Ramos (cell line): ENCODE measurements around the gene CBX4.

Experiments
- in situ Hi-C: fragments of 300-500 bp; cut with MboI; formaldehyde crosslinking; loops from one replicate; pipeline ENCODE4 v1.14.3; 2022; ENCODE audit warnings: low sequenced_read_pairs; ENCODE audit not compliant: unreplicated experiment

The CBX4 gene

GRCh38 chr17:79839356-79840268 lies at the start of gene CBX4:
Gene CBX4, minus strand, starts transcription at chr17:79839440. Its CDS starts 189 bp downstream, at chr17:79839251.
- in situ Hi-C loops = no loop called here

GRCh38 chr17:79888009-79888540 lies 48.8 kb upstream of the CBX4 start:
- in situ Hi-C loops = no loop called here

DNA sequence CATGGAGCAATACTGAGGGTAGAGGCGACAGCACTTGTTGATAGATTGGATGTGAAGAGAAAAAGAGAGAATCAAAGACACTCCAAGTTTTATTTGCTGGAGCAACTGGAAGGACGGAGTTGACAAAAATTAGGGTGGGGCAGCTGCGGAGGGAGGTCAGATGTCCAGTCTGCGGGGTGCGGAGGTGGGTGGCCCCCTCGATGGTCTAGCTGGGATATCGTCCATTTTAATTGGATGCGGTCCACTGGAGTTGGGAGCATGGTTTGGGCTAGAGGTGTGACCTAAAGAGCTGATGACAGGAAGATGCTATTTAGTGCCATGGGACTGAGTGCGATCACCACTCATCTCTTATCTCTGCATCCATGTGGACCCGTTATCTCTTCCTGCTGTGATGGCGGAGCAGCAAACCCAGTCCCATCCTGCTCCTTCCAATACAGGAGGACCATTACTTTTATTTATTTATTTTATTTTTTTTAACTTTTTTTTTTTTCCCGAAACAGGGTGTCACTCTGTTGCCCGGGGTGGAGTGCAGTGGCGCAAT lies 48.3 kb upstream of the CBX4 start:
- in situ Hi-C loops = no loop called here

- in situ Hi-C loops = no loop called here
Observed at GRCh38 chr17:79883202-79883601, 44.0 kb upstream of the CBX4 start.

- in situ Hi-C loops = no loop called here
Observed at GRCh38 chr17:79878329-79878947, 39.2 kb upstream of the CBX4 start.

DNA sequence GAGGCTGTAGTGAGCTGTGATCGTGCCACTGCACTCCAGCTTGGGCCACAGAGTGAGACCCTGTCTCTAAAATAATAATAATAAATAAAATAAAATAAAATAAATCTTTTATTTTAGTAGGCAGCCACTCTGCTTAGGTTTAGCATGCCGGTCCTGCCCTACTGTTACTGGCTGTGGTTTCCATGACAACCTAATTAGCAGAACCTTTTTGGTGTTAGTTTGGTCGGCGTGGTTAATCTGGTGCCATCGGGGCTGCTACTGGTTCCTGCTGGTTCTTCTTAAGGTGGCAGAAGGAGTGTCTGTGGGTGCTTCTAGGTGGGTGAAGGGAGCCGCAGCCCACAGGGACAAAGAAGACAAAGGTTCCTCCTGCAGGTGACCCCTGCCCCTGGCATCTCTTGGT lies 37.8 kb upstream of the CBX4 start:
- in situ Hi-C loops = no loop called here

DNA sequence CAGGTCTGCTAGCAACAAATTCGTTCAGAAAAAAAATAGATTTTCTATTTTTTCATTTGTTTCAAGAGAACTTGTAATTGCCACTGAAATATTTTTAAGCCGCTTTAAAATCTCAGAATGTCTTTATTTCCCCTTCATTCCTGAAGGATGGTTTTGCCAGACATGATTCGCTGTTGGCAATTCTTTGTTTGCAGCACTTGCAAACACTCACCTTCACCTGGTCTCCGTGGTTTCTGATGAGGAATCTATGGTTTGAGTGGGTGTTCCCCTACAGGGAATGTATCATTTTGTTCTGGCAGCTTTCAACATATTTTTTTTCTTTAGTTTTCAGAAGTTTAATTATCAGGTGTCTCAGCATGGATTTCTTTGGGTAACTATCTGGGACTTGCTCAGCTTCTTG lies 36.3 kb upstream of the CBX4 start:
- in situ Hi-C loops = no loop called here

- in situ Hi-C loops = no loop called here
Observed at GRCh38 chr17:79874329-79874981, 35.2 kb upstream of the CBX4 start.

GRCh38 chr17:79873583-79873982 lies 34.3 kb upstream of the CBX4 start:
- in situ Hi-C loops = no loop called here

DNA sequence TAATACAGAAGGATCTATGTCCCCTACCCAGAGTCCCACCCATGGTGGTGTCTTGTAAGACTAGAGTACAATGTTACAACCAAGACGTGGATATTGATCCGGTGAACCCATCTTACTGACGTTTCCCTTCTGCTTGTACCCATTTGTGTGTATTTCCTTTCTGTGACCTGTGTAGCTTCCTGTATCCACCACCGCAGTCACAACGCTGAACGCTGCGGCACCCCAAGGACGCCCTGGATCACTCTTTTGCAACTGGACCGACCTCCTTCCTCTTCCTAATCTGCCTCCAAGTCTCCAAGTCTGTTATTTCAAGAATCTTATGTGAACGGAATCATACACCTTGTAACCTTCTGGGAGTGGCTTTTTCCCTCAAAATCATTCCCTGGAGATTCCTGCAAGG lies 33.5 kb upstream of the CBX4 start:
- in situ Hi-C loops = no loop called here

DNA sequence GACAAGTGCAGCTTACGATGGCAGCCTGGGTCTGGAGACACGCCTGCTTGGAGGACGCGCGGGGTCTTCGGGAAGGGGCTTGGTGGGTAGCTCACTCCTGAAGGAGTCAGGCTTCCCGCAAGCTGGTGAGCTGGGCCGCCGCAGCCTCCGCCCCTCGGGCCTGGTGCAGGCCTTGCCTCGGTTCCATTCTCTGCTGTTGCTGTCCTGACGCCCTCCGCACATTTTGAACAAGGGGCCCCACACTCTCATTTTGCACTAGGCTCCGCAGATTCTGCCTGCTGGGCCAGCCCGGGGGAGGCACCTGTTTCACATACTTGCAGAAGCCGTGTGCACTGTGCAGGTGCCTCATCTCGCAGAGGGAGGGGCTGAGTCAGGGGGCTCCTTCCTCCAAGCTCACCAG lies 31.9 kb upstream of the CBX4 start:
- in situ Hi-C loops = no loop called here

GRCh38 chr17:79870540-79870939 lies 31.3 kb upstream of the CBX4 start:
- in situ Hi-C loops = no loop called here

- in situ Hi-C loops = no loop called here
Observed at GRCh38 chr17:79866791-79867518, 27.7 kb upstream of the CBX4 start.

GRCh38 chr17:79865351-79866210 lies 26.3 kb upstream of the CBX4 start:
- in situ Hi-C loops = no loop called here

DNA sequence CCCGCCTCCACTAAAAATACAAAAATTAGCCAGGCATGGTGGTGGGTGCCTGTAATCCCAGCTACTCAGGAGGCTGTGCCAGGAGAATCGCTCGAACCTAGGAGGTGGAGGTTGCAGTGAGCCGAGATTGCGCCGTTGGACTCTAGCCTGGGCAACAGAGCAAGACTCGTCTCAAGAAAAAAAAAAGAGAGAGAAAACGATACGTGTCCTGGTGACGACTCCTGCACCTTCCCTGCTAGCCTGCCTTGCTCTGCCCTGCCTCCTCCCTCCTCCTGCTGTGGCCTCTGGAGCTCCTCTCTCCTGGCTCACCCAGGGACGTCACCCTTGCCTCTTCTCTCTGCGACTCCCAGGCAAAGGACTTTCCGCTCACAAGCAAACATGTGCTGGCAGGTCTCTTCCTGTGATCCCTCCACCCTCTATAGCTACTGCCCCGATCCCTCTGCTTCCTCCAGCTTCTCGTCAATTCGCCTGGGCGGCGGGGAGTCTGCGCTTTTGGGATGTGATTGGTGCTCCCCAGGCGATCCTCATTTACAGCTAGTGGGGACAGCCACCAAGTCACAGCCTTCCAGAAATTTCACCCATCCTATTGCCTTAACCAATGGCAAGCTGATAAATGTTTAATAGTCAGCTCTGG lies 25.5 kb upstream of the CBX4 start:
- in situ Hi-C loops = no loop called here

GRCh38 chr17:79864147-79864546 lies 24.9 kb upstream of the CBX4 start:
- in situ Hi-C loops = no loop called here

- in situ Hi-C loops = no loop called here
Observed at GRCh38 chr17:79862771-79863440, 23.7 kb upstream of the CBX4 start.

DNA sequence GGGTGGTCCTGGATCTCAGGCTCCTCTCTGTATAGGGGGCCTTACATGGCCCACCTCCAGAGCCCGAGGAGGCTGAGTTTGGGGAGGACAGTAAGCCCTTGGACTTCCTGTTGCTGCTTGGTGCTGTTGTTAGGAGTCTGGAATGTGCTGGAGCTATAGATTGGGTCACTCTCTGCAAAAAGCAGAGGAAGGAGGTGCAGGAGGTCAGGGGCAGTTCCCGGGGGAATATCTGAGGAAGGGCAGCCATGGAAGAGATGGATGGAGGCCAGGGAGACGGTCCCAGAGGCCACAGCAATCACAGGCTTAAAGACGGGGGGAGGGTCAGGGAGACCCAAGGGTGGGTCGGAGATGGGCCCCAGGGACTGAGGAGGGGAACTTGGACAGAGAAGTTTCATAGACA lies 23.0 kb upstream of the CBX4 start:
- in situ Hi-C loops = no loop called here
